ENCODE data around the gene PLRG1.

DNA sequence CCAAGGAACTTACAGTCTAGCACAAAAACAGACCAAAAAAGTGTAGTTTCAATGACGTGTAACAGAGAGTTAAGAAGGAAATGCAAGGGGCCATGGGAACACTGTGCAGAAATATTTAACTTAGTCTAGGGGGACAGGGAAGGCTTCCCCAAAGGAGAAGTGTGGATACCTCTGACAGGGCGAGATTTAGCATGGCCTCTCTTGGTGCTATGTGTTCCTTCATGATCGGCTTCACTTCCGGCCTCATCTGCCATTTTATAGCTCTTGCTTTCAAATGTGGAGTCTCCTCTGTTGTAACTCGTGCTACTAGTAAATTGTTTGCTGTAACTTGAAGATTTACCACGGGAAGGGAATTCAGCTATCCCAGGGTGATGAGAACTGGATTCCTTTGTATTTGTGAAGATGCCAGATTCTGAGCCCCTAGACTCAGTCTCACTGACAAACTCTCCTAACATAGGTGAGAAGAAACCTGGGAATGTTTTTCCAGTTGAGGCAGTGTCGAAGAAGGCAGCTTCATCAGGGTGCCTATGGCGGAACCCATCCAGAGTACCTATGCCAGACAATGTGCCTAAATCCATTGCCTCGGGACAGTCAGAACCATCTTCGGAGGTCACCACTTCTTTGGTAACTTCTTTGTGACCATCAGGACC, 35.3 kb upstream of the PLRG1 start:
- TF ChIP-seq CTCF (IDR thresholded peaks at IDR 0.05): no peak
- no peak for TF ChIP-seq POLR2A (IDR thresholded peaks at IDR 0.05)
- no peak for TF ChIP-seq EP300 (IDR thresholded peaks at IDR 0.05)
